Spleen (tissue), 11 donors: ENCODE measurements around the gene FAM240A. TPM values are rescaled to one million over a fixed set of nuclear protein-coding genes. Genes with fewer than 3 reads are reported as not detected.

Experiments used
- DNase-seq: peaks from one replicate; pipeline ENCODE4 v3.0.0-alpha.2; 2020
- H3K27ac ChIP-seq, 8 donors: fragments of 200-600 bp; sonication (generic) in 7 of 8; 1 replicate in 4 of 8; 2 replicates in 4 of 8; pipeline versions ENCODE4 v1.5.0 to v1.8.0; 2016 to 2021; ENCODE audit warnings: inconsistent platforms in 4 of 8, mild to moderate bottlenecking in 4 of 8, moderate library complexity in 1 of 8
- H3K27me3 ChIP-seq, 7 donors: fragments of 200-600 bp; sonication (generic) in 6 of 7; replicated peaks in 1 of 7; 1 replicate in 4 of 7; 2 replicates in 3 of 7; pipeline versions ENCODE4 v1.5.0 to v1.8.0; 2016 to 2021; ENCODE audit warnings: inconsistent platforms in 3 of 7, mild to moderate bottlenecking in 1 of 7
- H3K36me3 ChIP-seq, 6 donors: fragments of 200-600 bp; sonication (generic) in 5 of 6; 1 replicate in 4 of 6; 2 replicates in 2 of 6; pipeline versions ENCODE4 v1.5.0 to v1.8.0; 2016 to 2021; ENCODE audit warnings: inconsistent platforms in 2 of 6
- H3K4me1 ChIP-seq, 6 donors: fragments of 200-600 bp; sonication (generic) in 5 of 6; 1 replicate in 3 of 6; 2 replicates in 3 of 6; pipeline versions ENCODE4 v1.5.0 to v1.8.0; 2016 to 2021; ENCODE audit warnings: inconsistent platforms in 3 of 6
- H3K4me3 ChIP-seq, 8 donors: fragments of 200-600 bp; sonication (generic) in 7 of 8; 1 replicate in 4 of 8; 2 replicates in 4 of 8; pipeline versions ENCODE4 v1.5.0 to v1.8.0; 2016 to 2021; ENCODE audit warnings: inconsistent platforms in 4 of 8, mild to moderate bottlenecking in 4 of 8, moderate library complexity in 2 of 8
- H3K9me3 ChIP-seq, 8 donors: fragments of 200-600 bp; sonication (generic) in 7 of 8; 1 replicate in 4 of 8; 2 replicates in 4 of 8; pipeline versions ENCODE4 v1.5.0 to v1.8.0; 2016 to 2021; ENCODE audit warnings: inconsistent platforms in 4 of 8
- POLR2A ChIP-seq, 3 donors: fragments of 450-650 bp; IDR thresholded peaks; one replicate each; pipeline ENCODE4 v1.5.1; 2017; ENCODE audit warnings: antibody characterized with exemption in 3 of 3, mild to moderate bottlenecking in 1 of 3
- POLR2AphosphoS5 ChIP-seq, 3 donors: sonication (generic); formaldehyde crosslinking; IDR thresholded peaks; one replicate each; pipeline ENCODE4 v1.5.1; 2017; ENCODE audit warnings: antibody characterized with exemption in 3 of 3
- WGBS, 5 donors: extraction: QIAGEN DNeasy Blood & Tissue Kit in 3 of 5; methylation state at CpG; one replicate each; pipeline versions ENCODE4 v1.1.5 to v1.1.7; 2013 to 2018; 5-methylcytosine and 5-hydroxymethylcytosine counted together
- intact Hi-C: fragments of 100-400 bp; cut with DNase I; formaldehyde crosslinking; loops from one replicate; pipeline ENCODE4 v1.15.0; 2023; ENCODE audit warnings: low total_unique reads
- polyA plus RNA-seq, 3 donors: library from polyadenylated mRNA; stranded (reverse); fragments of 200-250 nt; gene quantifications; one replicate each; pipeline ENCODE4 v1.2.1, GENCODE V29; 2013
- total RNA-seq, 7 donors: library from RNA; depleted of rRNA in 3 of 7; stranded (reverse); fragments of >200 nt in 3 of 7; fragmentation: NEBNext Ultra II Directional in 4 of 7; extraction: Animal tissue kit (Norgen Biotek cat#: 25700) in 4 of 7; gene quantifications; one replicate each; pipeline versions ENCODE4 v1.1.0 to v1.2.1, GENCODE V29; 2016 to 2021
- TF ChIP-seq, protein P1 (sequence below), 11 experiments: fragments of 200-600 bp in 7 of 11; fragments of 450-650 bp in 4 of 11; sonication (generic) in 4 of 11; IDR thresholded peaks in 8 of 11; conservative IDR thresholded peaks in 3 of 11; 1 replicate in 7 of 11; 2 replicates in 4 of 11; pipeline versions ENCODE4 v1.4.0 to v1.8.0; 2016 to 2021; ENCODE audit warnings: antibody characterized with exemption in 11 of 11, inconsistent platforms in 4 of 11, mild to moderate bottlenecking in 1 of 11
- donor health status: healthy with polysubstance abuse.
- donor health status: DM: no; HTN: no; CAD: no; lungs with moderate emphysema.
- donor health status: DM: no; HTN: no; CAD: no.
- donor health status: Bipolar disorder and iron deficiency.
- donor health status: healthy.
- donor health status: DM: no; HTN: no; CAD: no.
- donor health status: DM: yes; HTN: yes; CAD: no.

The FAM240A gene
- total and polyA plus RNA-seq, 10 donors: 0.13 TPM; not detected in 9

GRCh38 chr3:46664971-46665762 lies 52.8 kb downstream of the FAM240A start:
- Histone ChIP-seq H3K27me3 (peaks cover 0 to 3% (median 0%) of the 10 kb centered on the region in 7 donors), H3K27ac (no peak overlapping the region), H3K9me3 (no peaks in the 10 kb centered on the region), H3K4me3 (no peak overlapping the region), H3K4me1 (peaks cover 0 to 26% (median 12%) of the 10 kb centered on the region in 6 donors), H3K36me3 (no peaks in the 10 kb centered on the region)
- 68 to 88% (median 74%) methylated on average over 22 to 23 of the region's 23 CpGs for WGBS, 5 donors
- peak; percentile 61 for DNase-seq
- no peak for TF ChIP-seq POLR2A (IDR thresholded peaks at IDR 0.05)
- TF ChIP-seq, protein P1, sequence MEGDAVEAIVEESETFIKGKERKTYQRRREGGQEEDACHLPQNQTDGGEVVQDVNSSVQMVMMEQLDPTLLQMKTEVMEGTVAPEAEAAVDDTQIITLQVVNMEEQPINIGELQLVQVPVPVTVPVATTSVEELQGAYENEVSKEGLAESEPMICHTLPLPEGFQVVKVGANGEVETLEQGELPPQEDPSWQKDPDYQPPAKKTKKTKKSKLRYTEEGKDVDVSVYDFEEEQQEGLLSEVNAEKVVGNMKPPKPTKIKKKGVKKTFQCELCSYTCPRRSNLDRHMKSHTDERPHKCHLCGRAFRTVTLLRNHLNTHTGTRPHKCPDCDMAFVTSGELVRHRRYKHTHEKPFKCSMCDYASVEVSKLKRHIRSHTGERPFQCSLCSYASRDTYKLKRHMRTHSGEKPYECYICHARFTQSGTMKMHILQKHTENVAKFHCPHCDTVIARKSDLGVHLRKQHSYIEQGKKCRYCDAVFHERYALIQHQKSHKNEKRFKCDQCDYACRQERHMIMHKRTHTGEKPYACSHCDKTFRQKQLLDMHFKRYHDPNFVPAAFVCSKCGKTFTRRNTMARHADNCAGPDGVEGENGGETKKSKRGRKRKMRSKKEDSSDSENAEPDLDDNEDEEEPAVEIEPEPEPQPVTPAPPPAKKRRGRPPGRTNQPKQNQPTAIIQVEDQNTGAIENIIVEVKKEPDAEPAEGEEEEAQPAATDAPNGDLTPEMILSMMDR (IDR thresholded peaks at IDR 0.05 in 8 of 11, conservative IDR thresholded peaks at IDR 0.05 in 3 of 11): no peak
- no peak for TF ChIP-seq POLR2AphosphoS5 (IDR thresholded peaks at IDR 0.05)
- intact Hi-C loops: no loop called here

DNA sequence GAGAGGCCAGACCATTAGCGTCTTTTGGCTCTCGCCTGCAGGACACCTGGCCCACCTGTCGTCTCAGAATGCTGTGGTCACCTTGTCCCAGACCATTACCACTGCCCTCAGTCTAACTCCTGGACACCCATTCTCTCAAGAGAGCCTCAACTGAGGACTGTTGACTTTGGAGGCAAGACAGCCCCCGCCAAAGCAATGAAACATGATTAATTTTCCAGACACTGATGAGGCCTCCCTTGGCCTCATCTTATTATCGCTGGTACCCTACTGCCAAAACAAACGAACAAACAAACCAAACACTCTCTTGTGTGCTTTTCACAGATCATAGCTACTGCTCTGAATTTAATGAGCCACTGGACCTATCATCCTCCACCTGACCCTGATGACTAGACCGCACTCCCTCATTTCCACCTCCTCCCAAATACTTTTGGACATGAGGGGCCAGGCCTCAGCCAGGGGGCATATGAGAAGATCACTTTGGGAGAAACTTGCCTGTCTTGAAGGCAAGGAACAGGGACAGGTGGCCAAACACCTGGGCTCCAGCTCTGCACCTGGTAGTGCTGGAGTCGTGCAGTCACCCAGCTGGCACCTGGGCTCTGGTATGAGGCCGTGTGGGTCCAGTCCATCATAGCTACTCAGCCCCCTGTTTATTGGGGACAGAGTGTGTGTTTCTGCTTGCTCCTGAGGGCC lies 53.6 kb downstream of the FAM240A start:
- Histone ChIP-seq H3K4me1 (peaks cover 0 to 23% (median 12%) of the 10 kb centered on the region in 6 donors), H3K27ac (no peak overlapping the region), H3K27me3 (peaks cover 0 to 2% (median 0%) of the 10 kb centered on the region in 7 donors), H3K4me3 (no peak overlapping the region), H3K9me3 (no peaks in the 10 kb centered on the region), H3K36me3 (peaks cover 0 to 3% (median 0%) of the 10 kb centered on the region in 6 donors)
- TF ChIP-seq, protein P1 (IDR thresholded peaks at IDR 0.05 in 8 of 11, conservative IDR thresholded peaks at IDR 0.05 in 3 of 11): no peak
- TF ChIP-seq POLR2AphosphoS5 (IDR thresholded peaks at IDR 0.05) (no peak), POLR2A (IDR thresholded peaks at IDR 0.05) (no peak)
- intact Hi-C loops: no loop called here
- peak; percentile 28 for DNase-seq
- 86 to 93% (median 89%) methylated on average over 9 of the region's 9 CpGs for WGBS, 5 donors

GRCh38 chr3:46666453-46666845 lies 54.1 kb downstream of the FAM240A start:
- Histone ChIP-seq H3K9me3 (no peaks in the 10 kb centered on the region), H3K27me3 (no peaks in the 10 kb centered on the region), H3K4me3 (no peak overlapping the region), H3K36me3 (peaks cover 0 to 9% (median 0%) of the 10 kb centered on the region in 6 donors), H3K27ac (no peak overlapping the region), H3K4me1 (peaks cover 0 to 22% (median 12%) of the 10 kb centered on the region in 6 donors)
- intact Hi-C loops: no loop called here
- TF ChIP-seq, protein P1 (IDR thresholded peaks at IDR 0.05 in 8 of 11, conservative IDR thresholded peaks at IDR 0.05 in 3 of 11): no peak
- no peak for TF ChIP-seq POLR2AphosphoS5 (IDR thresholded peaks at IDR 0.05)
- TF ChIP-seq POLR2A (IDR thresholded peaks at IDR 0.05): no peak
- WGBS, 5 donors: 83 to 86% (median 85%) methylated on average over 5 to 7 of the region's 7 CpGs
- DNase-seq: peak; percentile 43
